C4-2B (cell line): Measurements from ENCODE around the gene ZNF598.

ENCODE experiments used
- CTCF ChIP-seq: fragments of 450-650 bp; conservative IDR thresholded peaks from 2 replicates; pipeline ENCODE4 v1.5.1; 2017; ENCODE audit warnings: mild to moderate bottlenecking
- ZFX ChIP-seq: fragments of 450-650 bp; IDR thresholded peaks from 2 replicates; pipeline ENCODE4 v1.6.1; 2017

GRCh38 chr16:2027024-2028010, 17.7 kb upstream of the ZNF598 start:
- TF ChIP-seq CTCF (no peak; the same call in 1 of the 2 replicates), ZFX (no peak)
